Psoas muscle (tissue), 8 donors: ENCODE data around the gene GARS1. TPM values are rescaled to one million over a fixed set of nuclear protein-coding genes. Genes with fewer than 3 reads are reported as not detected.

ENCODE experiments used
- ATAC-seq, 4 donors: fragments of 200-7000 bp; cut with Tn5 transposase; one replicate each; pipeline ENCODE4 v1.9.1; 2020; ENCODE audit warnings: moderate library complexity in 3 of 4, mild to moderate bottlenecking in 2 of 4
- DNase-seq, 2 donors: peaks; one replicate each; pipeline ENCODE4 v3.0.0-alpha.2; 2020
- H3K27ac ChIP-seq: fragments of 200-600 bp; one replicate; pipeline ENCODE4 v1.8.0; 2022
- H3K27me3 ChIP-seq, 3 donors: fragments of 200-600 bp in 1 of 3; one replicate each; pipeline versions ENCODE4 v1.6.1 to v1.8.0; 2013 to 2022; ENCODE audit warnings: low read length in 2 of 3, mild to moderate bottlenecking in 2 of 3, moderate library complexity in 1 of 3; ENCODE audit not compliant: insufficient read depth in 3 of 3
- H3K36me3 ChIP-seq, 2 donors: fragments of 200-600 bp in 1 of 2; one replicate each; pipeline versions ENCODE4 v1.6.1 to v1.8.0; 2013 to 2022; ENCODE audit warnings: low read depth in 1 of 2, mild to moderate bottlenecking in 1 of 2, moderate library complexity in 1 of 2; ENCODE audit not compliant: insufficient read depth in 1 of 2
- H3K4me1 ChIP-seq: fragments of 200-600 bp; one replicate; pipeline ENCODE4 v1.8.0; 2022
- H3K4me3 ChIP-seq: fragments of 200-600 bp; one replicate; pipeline ENCODE4 v1.8.0; 2022; ENCODE audit warnings: mild to moderate bottlenecking
- H3K9me3 ChIP-seq: fragments of 200-600 bp; one replicate; pipeline ENCODE4 v1.8.0; 2022
- WGBS, 3 donors: extraction: QIAGEN DNeasy Blood & Tissue Kit; methylation state at CpG; one replicate each; pipeline versions ENCODE4 v1.1.6 to v1.1.7; 2013; 5-methylcytosine and 5-hydroxymethylcytosine counted together
- intact Hi-C, 2 donors: fragments of 100-400 bp; cut with DNase I; formaldehyde crosslinking; loops; one replicate each; pipeline versions ENCODE4 v1.11.0 to v1.14.2; 2022
- polyA plus RNA-seq, 3 donors: library from polyadenylated mRNA; stranded (reverse); fragments of 200-250 nt; gene quantifications; one replicate each; pipeline ENCODE4 v1.2.3, GENCODE V29; 2013
- total RNA-seq, 4 donors: library from RNA; stranded (reverse); fragmentation: NEBNext Ultra II Directional in 2 of 4; extraction: Animal tissue kit (Norgen Biotek cat#: 25700) in 2 of 4; gene quantifications; one replicate each; pipeline versions ENCODE4 v1.2.1 to v1.2.4, GENCODE V29; 2021 to 2023
- TF ChIP-seq, protein P1 (sequence below): fragments of 200-600 bp; IDR thresholded peaks from one replicate; pipeline ENCODE4 v1.8.0; 2022; ENCODE audit warnings: antibody characterized with exemption
- donor health status: healthy with polysubstance abuse.
- donor health status: DM: no; HTN: no; CAD: no; lungs with moderate emphysema.
- donor health status: Bipolar disorder and iron deficiency.
- donor health status: healthy.
- donor health status: DM: yes; HTN: yes; CAD: no.
- donor health status: DM: no; HTN: no; CAD: no.
- donor health status: DM: no; HTN: no; CAD: no.
- donor health status: DM: yes; HTN: yes; CAD: no.

Gene GARS1
- total and polyA plus RNA-seq, 7 donors, result 44.5 to 146 (median 65.5) TPM

DNA sequence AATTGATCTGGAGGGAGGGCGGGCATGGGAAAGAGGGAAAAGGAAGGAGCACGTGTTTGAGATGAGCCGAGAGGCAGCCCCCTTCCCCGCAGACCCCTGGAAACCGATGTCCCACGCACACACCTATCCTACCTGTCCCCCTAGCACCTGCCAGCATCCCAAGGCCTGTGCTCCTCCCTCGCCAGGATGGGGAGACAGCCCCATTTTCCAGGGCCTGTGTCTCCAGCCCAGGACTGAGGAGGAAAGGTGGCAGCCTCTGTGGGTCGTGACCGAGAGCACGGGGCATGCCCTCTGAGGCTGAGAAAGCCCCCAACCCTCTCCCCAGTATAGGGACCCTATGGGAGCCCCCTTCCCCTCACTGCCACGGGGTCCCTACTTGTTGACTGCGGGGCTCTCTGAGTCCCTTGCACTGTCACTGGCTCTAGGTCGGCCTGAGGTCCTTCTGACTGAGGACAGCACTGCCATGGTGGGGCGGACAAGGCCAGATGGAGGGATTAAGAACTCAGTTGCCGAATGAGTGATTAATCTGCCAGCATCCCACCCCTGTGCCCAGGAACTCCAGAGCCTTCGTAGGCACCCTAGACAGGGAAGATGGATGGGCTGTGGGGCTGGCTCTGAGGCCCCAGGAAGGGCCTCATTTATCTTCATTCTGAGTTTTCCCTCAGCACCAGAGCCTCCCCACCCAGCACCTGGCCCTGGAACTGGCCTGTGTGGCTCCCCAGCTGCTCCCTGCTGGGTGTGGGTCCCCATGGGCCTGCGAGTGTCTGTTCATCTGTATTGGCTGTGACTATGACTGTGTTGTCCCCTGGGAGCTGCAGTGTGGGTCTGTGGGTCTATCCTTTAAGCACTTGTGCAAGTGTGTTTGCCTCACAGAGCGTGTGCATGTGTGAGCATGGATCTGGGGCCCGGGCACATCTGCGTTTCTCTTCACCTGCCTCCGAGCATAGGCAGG, 61.6 kb downstream of the GARS1 start:
- DNase-seq (no peak), ATAC-seq (no peak)
- H3K9me3 ChIP-seq, result no peaks in the 10 kb centered on the region
- intact Hi-C loops, result no loop called here
- 83 to 85% (median 83%) methylated on average over 21 of the region's 21 CpGs for WGBS, 3 donors
- no peaks in the 10 kb centered on the region for H3K27me3 ChIP-seq
- no peaks in the 10 kb centered on the region for H3K36me3 ChIP-seq
- H3K4me1 ChIP-seq, result no peaks in the 10 kb centered on the region
- no peak overlapping the region for H3K4me3 ChIP-seq
- TF ChIP-seq, protein P1, sequence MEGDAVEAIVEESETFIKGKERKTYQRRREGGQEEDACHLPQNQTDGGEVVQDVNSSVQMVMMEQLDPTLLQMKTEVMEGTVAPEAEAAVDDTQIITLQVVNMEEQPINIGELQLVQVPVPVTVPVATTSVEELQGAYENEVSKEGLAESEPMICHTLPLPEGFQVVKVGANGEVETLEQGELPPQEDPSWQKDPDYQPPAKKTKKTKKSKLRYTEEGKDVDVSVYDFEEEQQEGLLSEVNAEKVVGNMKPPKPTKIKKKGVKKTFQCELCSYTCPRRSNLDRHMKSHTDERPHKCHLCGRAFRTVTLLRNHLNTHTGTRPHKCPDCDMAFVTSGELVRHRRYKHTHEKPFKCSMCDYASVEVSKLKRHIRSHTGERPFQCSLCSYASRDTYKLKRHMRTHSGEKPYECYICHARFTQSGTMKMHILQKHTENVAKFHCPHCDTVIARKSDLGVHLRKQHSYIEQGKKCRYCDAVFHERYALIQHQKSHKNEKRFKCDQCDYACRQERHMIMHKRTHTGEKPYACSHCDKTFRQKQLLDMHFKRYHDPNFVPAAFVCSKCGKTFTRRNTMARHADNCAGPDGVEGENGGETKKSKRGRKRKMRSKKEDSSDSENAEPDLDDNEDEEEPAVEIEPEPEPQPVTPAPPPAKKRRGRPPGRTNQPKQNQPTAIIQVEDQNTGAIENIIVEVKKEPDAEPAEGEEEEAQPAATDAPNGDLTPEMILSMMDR, result no peak
- no peak overlapping the region for H3K27ac ChIP-seq

DNA sequence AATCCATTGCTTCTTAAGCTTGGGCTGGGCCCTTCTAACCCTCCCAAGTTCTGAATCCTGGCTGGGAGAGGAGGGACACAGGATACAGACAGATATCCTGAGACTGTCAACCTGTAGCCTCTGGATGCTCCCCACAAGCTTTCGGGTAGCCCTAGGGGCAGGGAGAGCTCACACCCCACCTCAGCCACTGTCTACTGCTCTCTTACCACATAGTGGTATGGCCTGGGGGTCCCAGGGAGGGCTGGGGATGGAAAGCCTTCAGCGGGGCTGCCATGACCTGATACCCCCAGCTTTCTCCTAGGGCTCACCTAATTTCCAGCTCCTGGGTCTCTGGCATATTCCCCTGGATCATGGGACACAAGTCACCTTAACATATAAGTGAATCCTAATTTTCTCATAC, 62.5 kb downstream of the GARS1 start:
- ATAC-seq, result no peak
- no peak overlapping the region for H3K4me3 ChIP-seq
- 87 to 100% (median 91%) methylated on average over 2 of the region's 2 CpGs for WGBS, 3 donors
- H3K4me1 ChIP-seq, result no peaks in the 10 kb centered on the region
- no peaks in the 10 kb centered on the region for H3K36me3 ChIP-seq
- H3K27ac ChIP-seq, result no peak overlapping the region
- H3K9me3 ChIP-seq, result no peaks in the 10 kb centered on the region
- intact Hi-C loops, result no loop called here
- TF ChIP-seq, protein P1, result no peak
- no peaks in the 10 kb centered on the region for H3K27me3 ChIP-seq
- DNase-seq, result no peak

- Histone ChIP-seq H3K27ac (no peak overlapping the region), H3K27me3 (peaks cover 0 to 2% (median 0%) of the 10 kb centered on the region in 3 donors), H3K36me3 (no peaks in the 10 kb centered on the region), H3K9me3 (no peaks in the 10 kb centered on the region), H3K4me3 (no peak overlapping the region), H3K4me1 (no peaks in the 10 kb centered on the region)
- 62 to 87% (median 67%) methylated on average over 3 of the region's 3 CpGs for WGBS, 3 donors
- TF ChIP-seq, protein P1, result no peak
- DNase-seq (no peak), ATAC-seq (no peak)
- intact Hi-C loops, result no loop called here
Observed at GRCh38 chr7:30658479-30659074, 63.9 kb downstream of the GARS1 start.

DNA sequence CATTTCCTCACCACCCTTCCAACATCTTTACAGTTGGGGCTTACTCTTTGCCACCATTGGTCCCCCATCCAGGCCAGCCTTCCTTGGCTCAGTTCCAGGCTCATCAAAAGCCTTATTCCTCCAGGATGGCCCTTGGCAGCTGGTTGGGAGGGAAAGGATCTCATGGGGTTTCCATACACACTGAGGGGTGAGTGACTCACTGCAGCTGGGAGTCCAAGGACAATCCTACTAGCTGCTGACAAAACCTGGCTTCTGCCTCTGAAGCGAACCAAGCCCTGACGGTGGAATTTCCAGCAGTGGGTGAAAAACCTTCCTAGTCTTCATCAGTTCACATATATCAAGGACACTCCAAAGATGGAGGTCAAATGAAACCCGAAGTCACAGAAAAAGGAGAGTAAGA, 64.6 kb downstream of the GARS1 start:
- TF ChIP-seq, protein P1, result no peak
- no peak for ATAC-seq

More for the DNA sequence above, 64.6 kb downstream of the GARS1 start:
- H3K4me1 ChIP-seq, result no peaks in the 10 kb centered on the region
- peaks cover 0 to 2% (median 0%) of the 10 kb centered on the region in 3 donors for H3K27me3 ChIP-seq
- no peak overlapping the region for H3K27ac ChIP-seq
- no peaks in the 10 kb centered on the region for H3K36me3 ChIP-seq
- H3K9me3 ChIP-seq, result no peaks in the 10 kb centered on the region
- DNase-seq, result no peak
- intact Hi-C loops, result no loop called here
- H3K4me3 ChIP-seq, result no peak overlapping the region
- 54 to 77% (median 70%) methylated on average over 3 of the region's 3 CpGs for WGBS, 3 donors
